HepG2 (cell line): ENCODE measurements around the gene CCL27. TPM values are rescaled to one million over a fixed set of nuclear protein-coding genes. Genes with fewer than 3 reads are reported as not detected.

Experiments
- ATAC-seq: fragments of 200-7000 bp; cut with Tn5 transposase; 3 replicates; pipeline ENCODE4 v1.9.1; 2020; ENCODE audit warnings: mild to moderate bottlenecking, moderate library complexity
- BruUV-seq: library from RNA; stranded (reverse); fragments of 400-500 nt; replicated peaks from 2 replicates; lab custom pipeline; 2021; lab: Mats Ljungman, UMichigan
- CTCF ChIA-PET: fragments of 300-600 bp; formaldehyde crosslinking; extraction: SDS; loops from one replicate; lab custom pipeline; 2021; ENCODE audit warnings: low total read pairs, inconsistent platforms, low intra/inter-chr PET ratio; lab: Yijun Ruan, JAX
- POLR2A ChIA-PET: fragments of 350-600 bp; sonication (Branson Sonifier 250); formaldehyde crosslinking; loops from one replicate; lab custom pipeline; 2020; ENCODE audit warnings: antibody characterized with exemption, inconsistent platforms; lab: Yijun Ruan, JAX
- DNase-seq: peaks from one replicate; pipeline ENCODE4 v3.0.0-alpha.2; 2015; ENCODE audit warnings: low spot score
- FAIRE-seq: peaks from 3 replicates; lab custom pipeline; 2011; peaks lifted over from hg19 to GRCh38; lab: Jason Lieb, UNC
- H2AFZ ChIP-seq: one replicate; pipeline ENCODE4 v1.6.1; 2011; ENCODE audit warnings: low read length, inconsistent platforms
- H3K27ac ChIP-seq: fragments of 300-600 bp; 3 replicates; pipeline ENCODE4 v1.8.0; 2011; ENCODE audit warnings: mixed run types, mild to moderate bottlenecking, mixed read lengths, low read length, inconsistent platforms; ENCODE audit not compliant: insufficient read depth; ENCODE audit errors: extremely low read length
- H3K27me3 ChIP-seq, 2 experiments: fragments of 200-600 bp in 1 of 2; 2 replicates in 1 of 2; 3 replicates in 1 of 2; pipeline versions ENCODE4 v1.6.0 to v1.8.0; 2011; ENCODE audit warnings: low read length in 2 of 2, mild to moderate bottlenecking in 2 of 2, moderate library complexity in 2 of 2, inconsistent platforms in 1 of 2; ENCODE audit not compliant: insufficient read depth in 2 of 2, control insufficient read depth in 1 of 2
- H3K36me3 ChIP-seq, 2 experiments: fragments of 200-600 bp in 1 of 2; replicated peaks in 1 of 2; 2 replicates in 1 of 2; 3 replicates in 1 of 2; pipeline versions ENCODE4 v1.5.1 to v1.8.0; 2011; ENCODE audit warnings: low read length in 2 of 2, inconsistent platforms in 1 of 2; ENCODE audit not compliant: insufficient read depth in 2 of 2, control insufficient read depth in 1 of 2
- H3K4me1 ChIP-seq: 2 replicates; pipeline ENCODE4 v1.5.1; 2012; ENCODE audit warnings: low read length, inconsistent platforms; ENCODE audit not compliant: insufficient read depth
- H3K4me2 ChIP-seq: 2 replicates; pipeline ENCODE4 v1.6.0; 2011; ENCODE audit warnings: low read depth, low read length, inconsistent platforms
- H3K4me3 ChIP-seq, 3 experiments: fragments of 200-600 bp in 1 of 3; sonication (generic), shearing (Covaris generic) in 1 of 3; replicated peaks in 1 of 3; 2 replicates each; pipeline ENCODE4 v1.5.1; 2011 to 2016; ENCODE audit warnings: low read length in 3 of 3, inconsistent platforms in 2 of 3, low read depth in 2 of 3, mild to moderate bottlenecking in 2 of 3, control low read depth in 1 of 3, mixed read lengths in 1 of 3; ENCODE audit not compliant: insufficient read depth in 1 of 3
- H3K79me2 ChIP-seq: one replicate; pipeline ENCODE4 v1.6.1; 2011; ENCODE audit warnings: low read length, inconsistent platforms; ENCODE audit not compliant: insufficient read depth
- H3K9ac ChIP-seq: 2 replicates; pipeline ENCODE4 v1.6.0; 2011; ENCODE audit warnings: mild to moderate bottlenecking, low read depth, low read length, inconsistent platforms; ENCODE audit not compliant: insufficient read depth
- H3K9me3 ChIP-seq: 2 replicates; pipeline ENCODE4 v1.5.1; 2012; ENCODE audit warnings: mild to moderate bottlenecking, low read length
- H4K20me1 ChIP-seq: 2 replicates; pipeline ENCODE4 v1.6.0; 2011; ENCODE audit warnings: inconsistent platforms, mild to moderate bottlenecking, low read length, moderate library complexity; ENCODE audit not compliant: insufficient read depth
- CREB1 ChIP-seq, 2 experiments: fragments of 450-650 bp in 1 of 2; IDR thresholded peaks; 2 replicates each; pipeline ENCODE4 v1.6.1; 2016 to 2017; ENCODE audit warnings: control low read depth in 1 of 2, mild to moderate bottlenecking in 1 of 2, missing compliant biosample characterization in 1 of 2, missing genetic modification characterization in 1 of 2
- ELF1 ChIP-seq: sonication (generic); formaldehyde crosslinking; IDR thresholded peaks from 2 replicates; pipeline ENCODE4 v1.4.0; 2020; ENCODE audit warnings: missing genetic modification reagents
- SMARCE1 ChIP-seq: fragments of 450-650 bp; IDR thresholded peaks from 2 replicates; pipeline ENCODE4 v1.6.1; 2017; ENCODE audit warnings: borderline replicate concordance
- ZNF674 ChIP-seq: sonication (generic); formaldehyde crosslinking; IDR thresholded peaks from 2 replicates; pipeline ENCODE4 v1.5.0; 2020; ENCODE audit warnings: low read depth, mild to moderate bottlenecking, missing genetic modification reagents
- in situ Hi-C: cut with HindIII; loops from 2 replicates; pipeline ENCODE4 v1.10.0; 2017; ENCODE audit warnings: low pct_unique_long_range_greater_than_20kb; ENCODE audit not compliant: extremely low pct_ligation_motif_present
- intact Hi-C: fragments of 100-400 bp; cut with micrococcal nuclease; formaldehyde crosslinking; loops from one replicate; pipeline ENCODE4 v1.10.0; 2022; ENCODE audit not compliant: unreplicated experiment
- polyA plus RNA-seq, 8 experiments: library from polyadenylated mRNA; depleted of rRNA in 3 of 8; stranded (reverse) in 7 of 8; unstranded in 1 of 8; fragments of >200 nt; fragmentation: Illumina TruSeq in 4 of 8; extraction: Trizol in 4 of 8; gene quantifications; 2 replicates each; pipeline versions ENCODE4 v1.2.1 to v1.2.3, GENCODE V29; 2011 to 2016; ENCODE audit warnings: low read depth in 4 of 8, missing spikeins in 1 of 8, mixed read lengths in 1 of 8; ENCODE audit not compliant: insufficient read depth in 1 of 8
- total RNA-seq, 5 experiments: library from RNA; depleted of rRNA; stranded (reverse); fragments of >200 nt; fragmentation: Illumina TruSeq; extraction: Trizol; gene quantifications; 2 replicates each; pipeline ENCODE4 v1.2.3, GENCODE V29; 2016; ENCODE audit warnings: low read depth in 1 of 5
- TF ChIP-seq, protein P1 (sequence below): sonication (generic); formaldehyde crosslinking; IDR thresholded peaks from 2 replicates; pipeline ENCODE4 v1.9.0; 2021; ENCODE audit warnings: missing genetic modification reagents, mild to moderate bottlenecking, borderline replicate concordance
- TF ChIP-seq, protein P2 (sequence below): sonication (generic); formaldehyde crosslinking; IDR thresholded peaks from 2 replicates; pipeline ENCODE4 v1.5.1; 2020; ENCODE audit warnings: missing genetic modification reagents, mild to moderate bottlenecking, borderline replicate concordance
- TF ChIP-seq, protein P3 (sequence below): sonication (generic); formaldehyde crosslinking; IDR thresholded peaks from 2 replicates; pipeline ENCODE4 v1.5.1; 2020; ENCODE audit warnings: mild to moderate bottlenecking, missing genetic modification reagents, moderate library complexity
- TF ChIP-seq, protein P4 (sequence below): sonication (generic); formaldehyde crosslinking; IDR thresholded peaks from 2 replicates; pipeline ENCODE4 v1.4.0; 2020; ENCODE audit warnings: missing genetic modification reagents, borderline replicate concordance

The CCL27 gene
- total and polyA plus RNA-seq, 2 of the 13 experiments (the other 11 are each of a cell fraction or from before 2014, with no cell fraction given): not detected

DNA sequence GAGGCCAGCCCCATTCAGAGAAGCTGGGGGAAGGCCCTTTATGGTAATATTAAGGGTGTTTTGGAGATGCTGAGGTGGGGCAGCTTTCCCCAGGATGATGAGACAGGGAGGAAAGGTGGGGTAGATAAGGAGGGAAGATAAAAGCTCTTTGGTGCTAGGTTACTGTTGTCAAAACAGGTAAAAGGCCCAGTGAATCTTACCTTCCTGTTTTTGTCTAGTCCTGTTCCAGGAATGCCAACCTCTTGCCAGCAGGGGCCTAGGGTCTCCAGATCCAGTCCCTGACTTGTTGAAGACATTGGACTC is 797 bp upstream of the CCL27 start:
- Histone ChIP-seq H3K4me2 (no peak overlapping the region), H4K20me1 (no peaks in the 10 kb centered on the region), H3K4me3 (no peak overlapping the region), H3K27me3 (no peaks in the 10 kb centered on the region), H3K9me3 (no peaks in the 10 kb centered on the region), H2AFZ (no peak overlapping the region), H3K9ac (no peak overlapping the region), H3K27ac (no peak overlapping the region), H3K36me3 (no peaks in the 10 kb centered on the region), H3K4me1 (peaks cover 24% of the 10 kb centered on the region), H3K79me2 (no peaks in the 10 kb centered on the region)
- FAIRE-seq (no peak), DNase-seq (no peak), ATAC-seq (no peak)
- intact Hi-C loops: no loop called here
- TF ChIP-seq ELF1 (no peak), SMARCE1 (no peak), CREB1 (IDR thresholded peaks at IDR 0.05) (no peak), CREB1 (CRISPR knock-in tag; IDR thresholded peaks at IDR 0.05) (no peak), ZNF674 (no peak)
- TF ChIP-seq, protein P1, sequence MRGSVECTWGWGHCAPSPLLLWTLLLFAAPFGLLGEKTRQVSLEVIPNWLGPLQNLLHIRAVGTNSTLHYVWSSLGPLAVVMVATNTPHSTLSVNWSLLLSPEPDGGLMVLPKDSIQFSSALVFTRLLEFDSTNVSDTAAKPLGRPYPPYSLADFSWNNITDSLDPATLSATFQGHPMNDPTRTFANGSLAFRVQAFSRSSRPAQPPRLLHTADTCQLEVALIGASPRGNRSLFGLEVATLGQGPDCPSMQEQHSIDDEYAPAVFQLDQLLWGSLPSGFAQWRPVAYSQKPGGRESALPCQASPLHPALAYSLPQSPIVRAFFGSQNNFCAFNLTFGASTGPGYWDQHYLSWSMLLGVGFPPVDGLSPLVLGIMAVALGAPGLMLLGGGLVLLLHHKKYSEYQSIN: no peak
- TF ChIP-seq, protein P2, sequence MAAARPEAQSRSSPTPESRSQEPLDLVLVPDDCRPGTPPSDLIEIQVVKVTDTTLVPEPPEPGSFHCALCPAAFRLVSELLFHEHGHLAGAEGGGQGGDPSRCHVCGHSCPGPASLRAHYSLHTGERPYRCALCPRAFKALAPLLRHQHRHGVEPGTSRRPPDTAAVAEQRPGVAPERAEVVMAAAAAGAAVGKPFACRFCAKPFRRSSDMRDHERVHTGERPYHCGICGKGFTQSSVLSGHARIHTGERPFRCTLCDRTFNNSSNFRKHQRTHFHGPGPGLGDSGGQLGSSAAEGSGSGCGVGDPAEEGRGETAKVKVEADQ (CRISPR knock-in tag): no peak
- TF ChIP-seq, protein P3, sequence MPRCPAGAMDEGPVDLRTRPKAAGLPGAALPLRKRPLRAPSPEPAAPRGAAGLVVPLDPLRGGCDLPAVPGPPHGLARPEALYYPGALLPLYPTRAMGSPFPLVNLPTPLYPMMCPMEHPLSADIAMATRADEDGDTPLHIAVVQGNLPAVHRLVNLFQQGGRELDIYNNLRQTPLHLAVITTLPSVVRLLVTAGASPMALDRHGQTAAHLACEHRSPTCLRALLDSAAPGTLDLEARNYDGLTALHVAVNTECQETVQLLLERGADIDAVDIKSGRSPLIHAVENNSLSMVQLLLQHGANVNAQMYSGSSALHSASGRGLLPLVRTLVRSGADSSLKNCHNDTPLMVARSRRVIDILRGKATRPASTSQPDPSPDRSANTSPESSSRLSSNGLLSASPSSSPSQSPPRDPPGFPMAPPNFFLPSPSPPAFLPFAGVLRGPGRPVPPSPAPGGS: no peak
- TF ChIP-seq, protein P4, sequence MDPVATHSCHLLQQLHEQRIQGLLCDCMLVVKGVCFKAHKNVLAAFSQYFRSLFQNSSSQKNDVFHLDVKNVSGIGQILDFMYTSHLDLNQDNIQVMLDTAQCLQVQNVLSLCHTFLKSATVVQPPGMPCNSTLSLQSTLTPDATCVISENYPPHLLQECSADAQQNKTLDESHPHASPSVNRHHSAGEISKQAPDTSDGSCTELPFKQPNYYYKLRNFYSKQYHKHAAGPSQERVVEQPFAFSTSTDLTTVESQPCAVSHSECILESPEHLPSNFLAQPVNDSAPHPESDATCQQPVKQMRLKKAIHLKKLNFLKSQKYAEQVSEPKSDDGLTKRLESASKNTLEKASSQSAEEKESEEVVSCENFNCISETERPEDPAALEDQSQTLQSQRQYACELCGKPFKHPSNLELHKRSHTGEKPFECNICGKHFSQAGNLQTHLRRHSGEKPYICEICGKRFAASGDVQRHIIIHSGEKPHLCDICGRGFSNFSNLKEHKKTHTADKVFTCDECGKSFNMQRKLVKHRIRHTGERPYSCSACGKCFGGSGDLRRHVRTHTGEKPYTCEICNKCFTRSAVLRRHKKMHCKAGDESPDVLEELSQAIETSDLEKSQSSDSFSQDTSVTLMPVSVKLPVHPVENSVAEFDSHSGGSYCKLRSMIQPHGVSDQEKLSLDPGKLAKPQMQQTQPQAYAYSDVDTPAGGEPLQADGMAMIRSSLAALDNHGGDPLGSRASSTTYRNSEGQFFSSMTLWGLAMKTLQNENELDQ (CRISPR knock-in tag): no peak
- ChIA-PET CTCF (interaction anchor here (0.9 to 3.3 kb wide), 2 partner anchors 11 to 39 kb away, joined by 3 to 22 read pairs; no protein-coding TSS in a partner anchor), POLR2A (interaction anchor here (2.4 to 4.9 kb wide), 2 partner anchors 17 to 26 kb away, joined by 13 to 40 read pairs; partner anchors contain the start of genes GALT and SIGMAR1)
- no TSS peak for BruUV-seq
- in situ Hi-C loops: no loop called here
